B cell (primary cell): ENCODE results near the gene CD200.

Experiments used
- CTCF ChIP-seq: fragments of 200-600 bp; IDR thresholded peaks from one replicate; pipeline ENCODE4 v1.8.0; 2022; ENCODE audit warnings: antibody characterized with exemption, mild to moderate bottlenecking
- EZH2 ChIP-seq: IDR thresholded peaks from 2 replicates; pipeline ENCODE4 v1.6.1; 2012; ENCODE audit warnings: borderline replicate concordance, low read depth, mild to moderate bottlenecking, moderate library complexity, low read length; ENCODE audit not compliant: insufficient read depth, poor library complexity, severe bottlenecking

GRCh38 chr3:112411425-112411824 lies 78.5 kb downstream of the CD200 start:
- no peak for TF ChIP-seq CTCF
- no peak for TF ChIP-seq EZH2
